Thyroid gland (tissue), 4 donors: ENCODE measurements around the gene TTI1. TPM values are rescaled to one million over a fixed set of nuclear protein-coding genes. Genes with fewer than 3 reads are reported as not detected.
A peak's percentile ranks its signal among the peaks of the same experiment; 100 is the strongest.

Source experiments
- DNase-seq, 2 donors: peaks; one replicate each; pipeline ENCODE4 v3.0.0-alpha.2; 2019
- H3K27ac ChIP-seq, 3 donors: fragments of 200-600 bp; sonication (generic); 1 replicate in 2 of 3; 2 replicates in 1 of 3; pipeline ENCODE4 v1.5.1; 2016 to 2019; ENCODE audit warnings: mild to moderate bottlenecking in 1 of 3, moderate library complexity in 1 of 3
- H3K27me3 ChIP-seq: fragments of 200-600 bp; sonication (generic); one replicate; pipeline ENCODE4 v1.5.1; 2019
- H3K36me3 ChIP-seq, 2 donors: fragments of 200-600 bp; sonication (generic); one replicate each; pipeline ENCODE4 v1.5.1; 2016 to 2019
- H3K4me1 ChIP-seq, 2 donors: fragments of 200-600 bp; sonication (generic); one replicate each; pipeline ENCODE4 v1.5.1; 2017 to 2019
- H3K4me3 ChIP-seq, 3 donors: fragments of 200-600 bp; sonication (generic); replicated peaks in 1 of 3; 1 replicate in 2 of 3; 2 replicates in 1 of 3; pipeline ENCODE4 v1.5.1; 2016; ENCODE audit warnings: mild to moderate bottlenecking in 1 of 3
- H3K9me3 ChIP-seq: fragments of 200-600 bp; sonication (generic); one replicate; pipeline ENCODE4 v1.5.1; 2017
- CTCF ChIP-seq, 6 experiments: fragments of 200-600 bp in 3 of 6; fragments of 450-650 bp in 3 of 6; sonication (generic) in 3 of 6; IDR thresholded peaks; one replicate each; pipeline ENCODE4 v1.5.1; 2016 to 2019; ENCODE audit warnings: antibody characterized with exemption in 6 of 6, mild to moderate bottlenecking in 2 of 6, inconsistent platforms in 1 of 6, moderate library complexity in 1 of 6
- POLR2A ChIP-seq, 2 donors: fragments of 450-650 bp; IDR thresholded peaks; one replicate each; pipeline ENCODE4 v1.6.1; 2017; ENCODE audit warnings: antibody characterized with exemption in 2 of 2, mild to moderate bottlenecking in 2 of 2, moderate library complexity in 1 of 2
- WGBS, 2 donors: methylation state at CpG; one replicate each; pipeline ENCODE4 v1.1.5; 2017; 5-methylcytosine and 5-hydroxymethylcytosine counted together
- intact Hi-C: fragments of 100-400 bp; cut with DNase I; formaldehyde crosslinking; loops from one replicate; pipeline ENCODE4 v1.15.1; 2023
- total RNA-seq, 4 donors: library from RNA; depleted of rRNA; stranded (reverse); fragments of >200 nt; gene quantifications; one replicate each; pipeline ENCODE4 v1.2.3, GENCODE V29; 2016

TTI1 gene
- total RNA-seq, 4 donors from 2014 or later: 23.0 to 45.0 (median 30.1) TPM

GRCh38 chr20:38001173-38001875 is 31.9 kb downstream of the TTI1 start:
- intact Hi-C loops: no loop called here
- Histone ChIP-seq H3K36me3 (peaks cover 18 to 22% of the 10 kb centered on the region in 2 donors), H3K27ac (no peak overlapping the region), H3K4me3 (no peak overlapping the region), H3K9me3 (no peaks in the 10 kb centered on the region), H3K27me3 (no peaks in the 10 kb centered on the region), H3K4me1 (peaks cover 3 to 6% of the 10 kb centered on the region in 2 donors)
- TF ChIP-seq POLR2A (IDR thresholded peaks at IDR 0.05): no peak
- TF ChIP-seq CTCF (IDR thresholded peaks at IDR 0.05): no peak
- DNase-seq: no peak
- 93 to 94% methylated on average over 6 of the region's 6 CpGs for WGBS, 2 donors

- Histone ChIP-seq H3K36me3 (peaks cover 18 to 22% of the 10 kb centered on the region in 2 donors), H3K4me1 (peaks cover 12 to 14% of the 10 kb centered on the region in 2 donors), H3K9me3 (no peaks in the 10 kb centered on the region), H3K27me3 (no peaks in the 10 kb centered on the region), H3K27ac (no peak overlapping the region), H3K4me3 (no peak overlapping the region)
- no peak for TF ChIP-seq POLR2A (IDR thresholded peaks at IDR 0.05)
- TF ChIP-seq CTCF (IDR thresholded peaks at IDR 0.05): no peak
- 96 to 98% methylated on average over 13 of the region's 13 CpGs for WGBS, 2 donors
- intact Hi-C loops: no loop called here
- DNase-seq: no peak
Observed at GRCh38 chr20:38000293-38000692, 33.0 kb downstream of the TTI1 start.

- WGBS, 2 donors: 92 to 93% methylated on average over 15 of the region's 15 CpGs
- Histone ChIP-seq H3K27ac (no peak overlapping the region), H3K4me1 (peaks cover 18 to 20% of the 10 kb centered on the region in 2 donors), H3K27me3 (no peaks in the 10 kb centered on the region), H3K36me3 (peaks cover 18 to 22% of the 10 kb centered on the region in 2 donors), H3K4me3 (no peak overlapping the region), H3K9me3 (no peaks in the 10 kb centered on the region)
- TF ChIP-seq POLR2A (IDR thresholded peaks at IDR 0.05) (no peak), CTCF (IDR thresholded peaks at IDR 0.05) (no peak)
- no peak for DNase-seq
- intact Hi-C loops: no loop called here
Observed at GRCh38 chr20:37999526-38000263, 33.6 kb downstream of the TTI1 start.

- 91 to 98% methylated on average over 3 of the region's 3 CpGs for WGBS, 2 donors
- H3K4me3 ChIP-seq: no peak overlapping the region
- intact Hi-C loops: no loop called here
- H3K27me3 ChIP-seq: no peaks in the 10 kb centered on the region
- no peaks in the 10 kb centered on the region for H3K9me3 ChIP-seq
- H3K36me3 ChIP-seq: peaks cover 18 to 21% of the 10 kb centered on the region in 2 donors
- DNase-seq: no peak
- peak overlapping the region in 2 of 3 donors; percentile 66 to 90 for H3K27ac ChIP-seq
- H3K4me1 ChIP-seq: peaks cover 32 to 39% of the 10 kb centered on the region in 2 donors
- no peak for TF ChIP-seq CTCF (IDR thresholded peaks at IDR 0.05)
- TF ChIP-seq POLR2A (IDR thresholded peaks at IDR 0.05): no peak
Observed at GRCh38 chr20:37997516-37997915, 35.7 kb downstream of the TTI1 start.
